Lung (tissue), 12 donors: ENCODE measurements around the gene MOB1B. TPM values are rescaled to one million over a fixed set of nuclear protein-coding genes. Genes with fewer than 3 reads are reported as not detected.
"Not testable (repeated sequence)": the region's sequence is repeated elsewhere in the genome, so short reads cannot be mapped to it uniquely, and the experiment has no call there.

Experiments
- ATAC-seq: fragments of 200-7000 bp; cut with Tn5 transposase; one replicate; pipeline ENCODE4 v1.9.1; 2020; ENCODE audit warnings: moderate number of reproducible peaks; ENCODE audit not compliant: insufficient read depth, low FRiP score
- DNase-seq, 3 donors: peaks; one replicate each; pipeline ENCODE4 v3.0.0-alpha.2; 2013 to 2017
- H3K27ac ChIP-seq, 2 donors: one replicate each; pipeline ENCODE4 v1.5.1; 2013; ENCODE audit warnings: mild to moderate bottlenecking in 2 of 2, moderate library complexity in 2 of 2, control low read depth in 1 of 2, inconsistent platforms in 1 of 2, low read depth in 1 of 2, low read length in 1 of 2
- H3K27me3 ChIP-seq, 3 donors: one replicate each; pipeline ENCODE4 v1.5.1; 2013; ENCODE audit warnings: low read length in 2 of 3; ENCODE audit not compliant: control insufficient read depth in 3 of 3, insufficient read depth in 3 of 3
- H3K36me3 ChIP-seq, 4 donors: one replicate each; pipeline ENCODE4 v1.5.1; 2013; ENCODE audit warnings: low read length in 4 of 4, mild to moderate bottlenecking in 1 of 4, moderate library complexity in 1 of 4; ENCODE audit not compliant: control insufficient read depth in 4 of 4, insufficient read depth in 4 of 4
- H3K4me1 ChIP-seq, 5 donors: one replicate each; pipeline ENCODE4 v1.5.1; 2013; ENCODE audit warnings: low read length in 5 of 5, mild to moderate bottlenecking in 2 of 5, moderate library complexity in 1 of 5; ENCODE audit not compliant: control insufficient read depth in 5 of 5, insufficient read depth in 5 of 5
- H3K4me3 ChIP-seq: one replicate; pipeline ENCODE4 v1.5.1; 2013; ENCODE audit warnings: mild to moderate bottlenecking, control low read depth, moderate library complexity
- H3K9ac ChIP-seq, 2 donors: one replicate each; pipeline ENCODE4 v1.5.1; 2013; ENCODE audit warnings: low read length in 2 of 2, control low read depth in 1 of 2; ENCODE audit not compliant: insufficient read depth in 1 of 2
- H3K9me3 ChIP-seq, 4 donors: one replicate each; pipeline ENCODE4 v1.5.1; 2013; ENCODE audit warnings: low read length in 3 of 4, mild to moderate bottlenecking in 1 of 4, moderate library complexity in 1 of 4; ENCODE audit not compliant: control insufficient read depth in 4 of 4, insufficient read depth in 3 of 4
- CTCF ChIP-seq: IDR thresholded peaks from 2 replicates; pipeline ENCODE4 v1.5.1; 2012; ENCODE audit warnings: mild to moderate bottlenecking; ENCODE audit errors: control extremely low read depth, extremely low read depth
- WGBS, 2 donors: extraction: QIAGEN DNeasy Blood & Tissue Kit; methylation state at CpG; one replicate each; pipeline ENCODE4 v1.1.7; 2013; 5-methylcytosine and 5-hydroxymethylcytosine counted together
- polyA plus RNA-seq, 2 donors: library from polyadenylated mRNA; stranded (reverse); fragments of 200-250 nt; gene quantifications; one replicate each; pipeline ENCODE4 v1.2.1, GENCODE V29; 2013
- total RNA-seq, 2 donors: library from RNA; depleted of rRNA in 1 of 2; stranded (reverse); fragments of >200 nt in 1 of 2; gene quantifications; one replicate each; pipeline ENCODE4 v1.2.1, GENCODE V29; 2014 to 2021
- donor health status: control.
- donor health status: control.
- donor health status: Bipolar disorder and iron deficiency.
- donor health status: healthy.
- donor health status: DM: yes; HTN: yes; CAD: no.

MOB1B gene
- total and polyA plus RNA-seq, 4 donors: 6.1 to 51.0 (median 16.0) TPM

- H3K27me3 ChIP-seq: no peaks in the 10 kb centered on the region
- TF ChIP-seq CTCF: no peak
- H3K36me3 ChIP-seq: no peaks in the 10 kb centered on the region
- peaks cover 0 to 4% (median 0%) of the 10 kb centered on the region in 5 donors for H3K4me1 ChIP-seq
- H3K9me3 ChIP-seq: no peaks in the 10 kb centered on the region
- no peak overlapping the region for H3K27ac ChIP-seq
- ATAC-seq: no peak
- 88 to 97% methylated on average over 2 of the region's 2 CpGs for WGBS, 2 donors
- DNase-seq: no peak
- H3K4me3 ChIP-seq: no peak overlapping the region
- H3K9ac ChIP-seq: no peak overlapping the region
Observed at GRCh38 chr4:71008196-71008595, 106.0 kb downstream of the MOB1B start.

DNA sequence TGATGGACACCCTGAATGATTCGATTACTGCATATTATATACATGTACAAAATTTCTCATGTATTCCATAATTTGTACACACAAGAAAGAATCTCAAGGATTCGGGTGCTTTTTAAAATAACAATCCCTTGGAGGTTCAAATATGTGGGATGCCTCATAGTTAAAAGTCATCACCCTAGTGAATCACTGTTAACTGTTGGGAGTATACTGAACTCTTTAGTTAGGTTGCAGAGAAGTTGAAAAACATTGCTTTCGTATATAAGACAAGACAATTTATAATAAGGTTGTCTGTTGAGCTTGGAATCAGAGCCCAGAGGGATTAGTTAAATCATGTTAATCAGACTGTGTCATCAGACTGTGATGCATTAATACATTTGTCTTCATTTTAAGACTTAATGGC lies 106.9 kb downstream of the MOB1B start:
- H3K36me3 ChIP-seq: no peaks in the 10 kb centered on the region
- H3K27ac ChIP-seq: no peak overlapping the region
- H3K4me1 ChIP-seq: peaks cover 0 to 4% (median 0%) of the 10 kb centered on the region in 5 donors
- no peak overlapping the region for H3K9ac ChIP-seq
- no peak for TF ChIP-seq CTCF
- WGBS, 2 donors: 86 to 87% methylated on average over 3 of the region's 3 CpGs
- H3K9me3 ChIP-seq: no peaks in the 10 kb centered on the region
- DNase-seq (no peak), ATAC-seq (no peak)
- H3K4me3 ChIP-seq: no peak overlapping the region
- no peaks in the 10 kb centered on the region for H3K27me3 ChIP-seq

DNA sequence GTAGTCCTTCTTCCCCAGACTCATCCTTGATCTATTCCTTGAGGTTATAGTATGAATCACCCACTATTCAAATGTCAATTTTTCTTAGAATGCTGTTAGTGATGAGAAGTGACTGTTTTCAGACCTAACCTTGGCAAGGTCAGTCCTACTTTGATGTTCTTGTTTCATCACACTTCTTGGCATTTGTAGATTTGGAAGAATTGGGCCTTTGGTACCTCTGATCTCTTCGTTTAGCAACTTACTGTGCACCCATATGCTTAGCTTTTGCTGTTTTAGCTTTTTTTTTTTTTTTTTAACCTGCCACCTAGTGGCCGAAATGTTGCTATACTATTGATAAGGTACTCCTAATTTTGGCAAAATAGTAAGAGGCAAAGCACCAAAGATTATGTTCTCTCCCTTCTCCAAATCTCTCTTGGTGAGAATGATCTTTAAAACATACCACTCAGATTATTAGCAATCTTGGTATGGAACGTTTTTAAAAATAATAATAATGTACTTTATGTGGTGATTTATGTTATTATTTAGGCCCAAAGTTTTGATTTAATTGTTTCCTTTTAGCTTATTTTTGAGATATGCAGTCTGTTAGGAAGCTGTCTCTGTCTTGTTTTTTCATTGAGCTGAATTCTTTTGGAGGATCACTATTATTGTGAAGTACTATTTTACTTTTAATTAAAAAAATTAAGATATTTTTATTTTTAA lies 107.9 kb downstream of the MOB1B start:
- Histone ChIP-seq H3K36me3 (no peaks in the 10 kb centered on the region), H3K9ac (peak overlapping the region in 1 of 2 donors; percentile 26), H3K27ac (no peak overlapping the region), H3K9me3 (no peaks in the 10 kb centered on the region), H3K27me3 (no peaks in the 10 kb centered on the region), H3K4me3 (no peak overlapping the region), H3K4me1 (peaks cover 0 to 4% (median 0%) of the 10 kb centered on the region in 5 donors)
- ATAC-seq (peak; percentile 53), DNase-seq (peak in 2 of 3 donors; percentile 73 to 76)
- peak; percentile 19 for TF ChIP-seq CTCF
- 8 to 12% methylated on average over 3 of the region's 3 CpGs for WGBS, 2 donors

- Histone ChIP-seq H3K9me3 (no peaks in the 10 kb centered on the region), H3K27me3 (no peaks in the 10 kb centered on the region), H3K4me3 (no peak overlapping the region), H3K4me1 (peaks cover 0 to 4% (median 0%) of the 10 kb centered on the region in 5 donors), H3K9ac (no peak overlapping the region), H3K36me3 (no peaks in the 10 kb centered on the region), H3K27ac (no peak overlapping the region)
- no peak for TF ChIP-seq CTCF
- ATAC-seq (no peak), DNase-seq (no peak)
- WGBS, 2 donors: 96 to 98% methylated on average over 4 of the region's 4 CpGs
Observed at GRCh38 chr4:71011451-71011850, 109.3 kb downstream of the MOB1B start.

DNA sequence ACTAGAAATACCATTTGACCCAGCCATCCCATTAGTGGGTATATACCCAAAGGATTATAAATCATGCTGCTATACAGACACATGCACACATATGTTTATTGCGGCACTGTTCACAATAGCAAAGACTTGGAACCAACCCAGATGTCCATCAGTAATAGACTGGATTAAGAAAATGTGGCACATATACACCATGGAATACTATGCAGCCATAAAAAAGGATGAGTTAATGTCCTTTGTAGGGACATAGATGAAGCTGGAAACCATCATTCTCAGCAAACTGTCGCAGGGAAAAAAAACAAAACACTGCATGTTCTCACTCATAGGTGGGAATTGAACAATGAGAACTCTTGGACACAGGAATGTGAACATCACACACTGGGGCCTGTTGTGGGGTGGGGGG lies 115.2 kb downstream of the MOB1B start:
- not testable (repeated sequence) for H3K9me3 ChIP-seq, H3K36me3 ChIP-seq, H3K4me3 ChIP-seq, H3K27me3 ChIP-seq, ATAC-seq, DNase-seq, H3K9ac ChIP-seq, H3K27ac ChIP-seq, H3K4me1 ChIP-seq
- WGBS, 2 donors: 94 to 99% methylated on average over 2 of the region's 2 CpGs
